NCI-H2081 treated with DMSO at 0.1 percent for 48 hours (cell line): Measurements from ENCODE around the gene MKRN3.

Experiments
- DNase-seq: peaks from one replicate; lab custom pipeline; 2025; lab: John Stamatoyannopoulos, UW

The MKRN3 gene

GRCh38 chr15:23565395-23566070, at the start of gene MKRN3:
TSS of gene MKRN3 (plus strand) at chr15:23565674. CDS start at chr15:23565783, 109 bp downstream.
- DNase-seq: no peak

GRCh38 chr15:23516866-23517265, 48.6 kb upstream of the MKRN3 start:
- no peak for DNase-seq

GRCh38 chr15:23518104-23518503, 47.4 kb upstream of the MKRN3 start:
- DNase-seq: no peak

GRCh38 chr15:23524816-23525215, 40.7 kb upstream of the MKRN3 start:
- no peak for DNase-seq

GRCh38 chr15:23529891-23530290, 35.6 kb upstream of the MKRN3 start:
- DNase-seq: no peak

GRCh38 chr15:23532024-23532423, 33.5 kb upstream of the MKRN3 start:
- no peak for DNase-seq

GRCh38 chr15:23536659-23537058, 28.8 kb upstream of the MKRN3 start:
- no peak for DNase-seq

- no peak for DNase-seq
These were observed 26.8 kb upstream of the MKRN3 start for GRCh38 chr15:23538648-23539047.

- DNase-seq: no peak
These were observed 25.6 kb upstream of the MKRN3 start for GRCh38 chr15:23539892-23540291.

GRCh38 chr15:23546158-23546557, 19.3 kb upstream of the MKRN3 start:
- no peak for DNase-seq

GRCh38 chr15:23548071-23548470, 17.4 kb upstream of the MKRN3 start:
- DNase-seq: no peak

GRCh38 chr15:23561914-23562313, 3.6 kb upstream of the MKRN3 start:
- DNase-seq: no peak

GRCh38 chr15:23564821-23565394, 566 bp upstream of the MKRN3 start:
- DNase-seq: no peak

GRCh38 chr15:23566071-23566554, 639 bp downstream of the MKRN3 start:
- DNase-seq: peak; percentile 83

- no peak for DNase-seq
These were observed 1.2 kb downstream of the MKRN3 start for GRCh38 chr15:23566651-23567050.

- no peak for DNase-seq
These were observed 2.4 kb downstream of the MKRN3 start for GRCh38 chr15:23567921-23568320.

GRCh38 chr15:23569151-23569925, 3.9 kb downstream of the MKRN3 start:
- DNase-seq: no peak

GRCh38 chr15:23570486-23570885, 5.0 kb downstream of the MKRN3 start:
- no peak for DNase-seq

- DNase-seq: no peak
These were observed 7.4 kb downstream of the MKRN3 start for GRCh38 chr15:23572844-23573243.

- no peak for DNase-seq
These were observed 9.3 kb downstream of the MKRN3 start for GRCh38 chr15:23574742-23575141.

- DNase-seq: no peak
These were observed 10.6 kb downstream of the MKRN3 start for GRCh38 chr15:23576061-23576460.

- DNase-seq: no peak
These were observed 13.2 kb downstream of the MKRN3 start for GRCh38 chr15:23578521-23579150.

- no peak for DNase-seq
These were observed 22.8 kb downstream of the MKRN3 start for GRCh38 chr15:23588268-23588667.
